ENCODE data around the gene CCDC34.

GRCh38 chr11:27315836-27316235 is 47.2 kb downstream of the CCDC34 start:
- no peak for TF ChIP-seq POLR2A (IDR thresholded peaks at IDR 0.05)
- TF ChIP-seq CTCF (IDR thresholded peaks at IDR 0.05), result no peak
